HG03378 (cell line): ENCODE results near the gene FLNC.

Experiments
- ATAC-seq: cut with Tn5 transposase; IDR thresholded peaks from one replicate; pipeline ENCODE4 v1.9.1; 2021; ENCODE audit warnings: mild to moderate bottlenecking, moderate library complexity; ENCODE audit not compliant: unreplicated experiment

Gene FLNC

DNA sequence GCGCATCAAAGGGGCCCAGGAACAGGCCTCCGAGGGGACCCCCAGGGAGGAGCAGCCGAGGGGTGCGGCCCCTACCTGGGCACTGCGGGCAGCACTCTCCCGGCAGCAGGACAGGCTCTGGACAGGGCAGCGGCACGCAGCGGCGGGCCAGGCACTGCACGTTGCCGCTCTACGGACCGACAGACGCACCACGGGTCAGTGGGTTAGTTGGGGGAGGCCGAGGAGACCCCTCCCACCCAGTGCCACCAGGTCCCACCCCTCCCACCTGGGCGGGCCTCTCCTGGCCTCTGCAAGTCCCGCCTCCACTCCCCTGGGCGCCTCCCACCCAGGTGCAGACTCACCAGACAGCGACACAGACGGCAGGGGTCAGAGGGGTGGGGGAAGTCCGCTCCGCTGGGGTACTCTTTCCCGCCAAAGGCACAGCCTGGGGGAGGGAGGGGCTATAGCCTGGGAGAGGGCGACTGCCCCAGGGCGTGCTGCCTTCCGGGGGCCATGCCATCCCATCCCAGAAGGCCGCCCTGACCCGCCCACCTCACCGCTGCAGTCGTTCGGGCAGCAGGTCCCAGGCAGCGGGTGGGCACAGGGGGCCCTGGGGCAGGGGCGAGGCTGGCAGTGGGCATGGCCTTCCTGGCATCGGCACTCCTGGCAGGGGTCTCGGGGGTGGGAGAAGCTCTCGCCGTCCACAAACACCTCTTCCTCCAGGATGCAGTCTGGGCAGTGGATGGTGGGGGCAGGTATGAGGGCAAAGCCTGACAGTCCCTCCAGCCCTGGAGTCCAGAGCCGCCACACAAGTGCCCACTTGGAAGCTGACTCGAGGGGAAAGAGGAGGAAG, 61.1 kb downstream of the FLNC start:
- no peak for ATAC-seq

- ATAC-seq: no peak
Observed at GRCh38 chr7:128891942-128892269, 61.7 kb downstream of the FLNC start.

- no peak for ATAC-seq
Observed at GRCh38 chr7:128892521-128893250, 62.5 kb downstream of the FLNC start.

GRCh38 chr7:128893251-128894100, 63.3 kb downstream of the FLNC start:
- no peak for ATAC-seq

DNA sequence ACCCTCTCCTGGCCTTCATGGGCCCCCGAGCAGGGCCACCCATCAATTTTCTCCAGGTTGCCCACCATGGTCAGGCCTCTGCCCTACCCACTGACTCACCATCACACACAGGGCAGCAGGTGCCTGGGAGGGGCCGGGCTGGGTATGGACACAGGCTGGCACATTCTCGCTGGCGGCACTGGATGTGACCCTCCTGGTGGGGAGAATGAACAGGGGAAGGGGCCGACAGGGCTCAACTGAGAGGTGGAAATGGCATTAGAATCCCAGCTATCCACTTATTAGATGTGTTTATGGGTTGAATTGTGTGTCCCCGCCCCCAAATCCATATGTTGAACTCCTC, 63.9 kb downstream of the FLNC start:
- no peak for ATAC-seq

DNA sequence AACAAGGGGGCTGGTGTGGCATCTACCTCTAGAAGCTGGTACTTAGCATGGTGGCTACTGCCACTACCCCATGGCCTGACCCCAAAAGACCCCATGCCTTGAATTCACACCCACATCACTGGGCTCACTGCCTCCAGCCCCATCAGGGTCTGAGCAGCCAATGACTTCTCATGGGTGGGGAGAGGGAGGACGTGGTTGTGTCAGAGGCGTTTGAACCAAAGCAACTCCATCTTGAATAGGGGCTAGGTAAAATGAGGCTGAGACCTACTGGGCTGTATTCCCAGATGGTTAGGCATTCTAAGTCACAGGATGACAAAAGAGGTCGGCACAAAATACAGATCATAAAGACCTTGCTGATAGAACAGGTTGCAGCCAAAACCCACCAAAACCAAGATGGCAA, 65.1 kb downstream of the FLNC start:
- ATAC-seq: no peak

DNA sequence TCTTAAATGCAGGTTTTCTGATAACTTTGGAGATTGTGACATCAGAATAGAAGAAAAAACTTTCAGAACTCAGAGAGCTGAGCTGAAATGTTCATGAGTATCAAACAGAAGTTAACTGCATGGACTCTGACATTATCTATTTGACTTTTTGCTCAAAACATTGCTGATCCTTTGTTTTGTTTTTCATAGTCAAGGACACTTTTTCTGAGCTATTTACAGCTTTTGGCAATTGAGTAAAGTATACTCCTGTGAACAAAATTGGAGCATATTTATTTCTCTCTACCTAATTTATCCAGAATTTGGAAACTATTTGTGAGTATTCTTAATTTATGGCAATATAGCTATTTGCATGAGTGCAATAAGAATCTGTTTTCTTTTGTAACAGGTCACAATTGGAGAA, 69.2 kb downstream of the FLNC start:
- no peak for ATAC-seq

GRCh38 chr7:128900237-128900636, 70.0 kb downstream of the FLNC start:
- no peak for ATAC-seq

DNA sequence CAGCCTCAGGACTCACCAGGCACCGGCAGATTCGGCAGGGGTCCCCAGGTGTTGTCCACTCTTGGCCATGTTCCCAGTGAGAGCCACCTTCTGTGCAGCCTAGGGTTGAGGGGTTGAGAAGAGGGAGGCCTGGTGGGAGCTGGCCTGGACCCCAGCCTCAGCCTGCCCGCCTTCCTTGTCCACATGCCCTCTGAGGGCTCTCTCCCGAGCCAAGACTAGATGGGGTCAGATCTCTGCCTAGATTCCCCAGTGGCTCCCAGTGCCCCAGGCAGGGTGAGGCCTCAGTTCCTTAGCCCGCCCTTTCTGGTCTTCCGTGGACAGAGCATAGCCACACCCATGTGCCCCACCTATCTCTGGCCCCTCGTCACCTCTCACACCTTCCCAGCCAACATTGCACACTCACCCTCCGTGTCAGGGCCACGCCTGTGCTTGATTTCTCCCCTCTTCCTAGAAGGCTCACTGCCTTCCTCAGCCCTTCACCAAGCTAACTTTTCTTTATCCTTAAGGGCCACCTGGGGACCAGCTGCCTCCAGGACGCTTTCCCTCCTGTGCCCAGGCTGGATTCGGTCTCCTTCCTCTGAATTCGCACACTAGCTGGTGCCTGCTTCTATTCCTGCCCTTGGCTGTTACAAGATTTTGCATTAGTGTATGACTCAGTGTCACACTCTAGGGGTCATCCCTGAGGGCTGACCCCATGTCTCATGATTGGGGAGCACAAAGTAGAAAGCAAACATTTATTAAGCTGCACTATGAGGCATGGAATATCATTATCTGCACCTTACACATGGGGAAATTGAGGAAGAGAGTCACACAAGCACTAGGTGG, 72.8 kb downstream of the FLNC start:
- no peak for ATAC-seq

- ATAC-seq: no peak
Observed at GRCh38 chr7:128903621-128904361, 73.6 kb downstream of the FLNC start.

GRCh38 chr7:128904381-128905197, 74.4 kb downstream of the FLNC start:
- no peak for ATAC-seq

DNA sequence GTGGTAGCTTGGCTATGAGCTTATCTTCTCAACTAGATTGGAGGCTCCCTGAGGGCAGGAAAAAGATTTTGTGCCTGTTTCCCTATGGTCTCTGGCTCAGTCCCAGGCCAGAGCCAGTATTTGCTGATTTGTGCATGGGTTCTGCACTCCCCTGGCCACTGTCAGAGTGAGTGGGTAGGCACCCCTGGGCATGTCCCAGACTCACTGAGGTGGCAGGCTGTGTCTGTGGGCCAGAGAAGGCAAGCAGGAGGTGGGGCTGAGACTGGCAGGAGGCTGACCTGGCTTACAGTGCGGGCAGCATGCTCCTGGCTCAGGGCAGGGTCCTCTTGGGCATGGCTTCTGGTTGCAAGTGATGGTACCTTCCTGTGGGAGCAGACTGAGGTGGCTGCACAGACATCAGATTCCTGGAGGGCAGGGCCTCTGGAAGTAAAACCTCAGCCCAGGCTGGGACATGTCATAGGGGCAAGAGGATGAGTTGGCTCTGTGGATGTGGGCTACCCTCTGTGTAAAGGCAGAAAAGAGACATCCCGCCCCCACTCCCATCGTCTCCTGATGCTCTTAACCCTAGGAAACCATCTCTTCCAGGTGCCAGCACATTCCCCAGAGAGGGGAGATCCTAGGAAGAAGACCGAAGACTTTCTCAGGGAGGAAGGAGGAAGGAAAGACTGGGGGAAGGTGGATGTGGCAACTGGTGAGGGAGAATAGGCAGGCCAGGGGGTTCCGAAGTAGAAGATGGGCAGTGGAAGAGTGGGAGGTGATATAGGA, 76.0 kb downstream of the FLNC start:
- ATAC-seq: no peak

DNA sequence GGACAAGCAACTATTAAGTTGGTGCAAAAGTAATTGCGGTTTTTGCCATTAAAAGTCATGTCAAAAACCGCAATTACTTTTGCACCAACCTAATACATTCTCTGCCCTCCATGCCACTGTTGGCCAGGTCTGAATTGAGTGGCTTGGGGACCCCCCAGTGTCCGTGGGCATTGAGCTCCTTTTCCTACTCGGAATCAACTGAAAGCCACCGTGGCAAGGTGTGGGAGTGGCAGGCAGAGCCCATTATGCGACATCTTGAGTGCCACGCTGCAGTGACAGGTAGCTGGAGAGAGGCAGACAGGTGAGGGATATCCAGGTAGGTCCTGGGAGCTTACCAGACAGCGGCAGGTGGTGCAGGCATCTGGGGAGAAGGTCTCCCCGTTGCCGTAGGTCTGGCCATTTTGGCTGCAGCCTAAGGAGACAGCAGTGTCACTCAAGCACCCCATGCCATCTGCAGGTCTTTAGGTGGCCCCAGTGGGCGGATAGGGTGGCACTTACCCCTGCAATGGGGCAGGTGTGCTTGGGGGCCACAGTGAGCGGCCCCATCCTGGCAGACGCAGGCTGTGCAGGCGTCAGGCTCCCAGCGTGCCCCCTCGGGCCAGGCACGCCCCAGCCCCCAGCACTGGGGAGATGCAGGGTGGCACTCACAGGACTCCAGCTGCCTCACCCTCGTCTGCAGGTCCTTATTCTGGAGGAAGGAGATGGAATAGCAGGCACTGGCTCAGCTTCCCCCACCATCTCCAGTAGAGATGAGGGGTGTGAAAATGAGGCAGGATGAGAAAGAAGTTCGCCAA, 76.8 kb downstream of the FLNC start:
- ATAC-seq: no peak
